SHP77 treated with DMSO at 0.1 percent for 48 hours (cell line): ENCODE results near the gene KIZ.
"Not testable (repeated sequence)": the region's sequence is repeated elsewhere in the genome, so short reads cannot be mapped to it uniquely, and the experiment has no call there.

Source experiments
- DNase-seq: peaks from one replicate; lab custom pipeline; 2025; lab: John Stamatoyannopoulos, UW

KIZ gene

DNA sequence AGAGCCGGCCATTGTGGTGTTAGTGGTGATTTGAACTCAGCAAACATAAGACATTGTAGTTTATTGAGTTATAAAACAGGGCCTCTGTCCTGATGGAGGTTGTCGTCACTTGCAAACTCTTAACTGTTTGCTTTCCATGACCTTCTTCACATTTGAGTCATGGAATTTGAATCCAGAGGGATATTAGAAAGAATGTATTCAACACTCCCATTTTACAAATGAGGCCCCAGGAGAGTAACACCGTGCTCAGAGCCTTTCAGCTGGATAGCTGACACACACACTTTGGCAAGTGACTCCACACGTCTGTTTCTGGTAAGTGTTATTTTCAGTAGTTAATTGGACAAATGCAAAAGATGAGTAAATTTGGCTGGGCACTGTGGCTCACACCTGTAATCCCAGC, 104.8 kb downstream of the KIZ start:
- DNase-seq = no peak

DNA sequence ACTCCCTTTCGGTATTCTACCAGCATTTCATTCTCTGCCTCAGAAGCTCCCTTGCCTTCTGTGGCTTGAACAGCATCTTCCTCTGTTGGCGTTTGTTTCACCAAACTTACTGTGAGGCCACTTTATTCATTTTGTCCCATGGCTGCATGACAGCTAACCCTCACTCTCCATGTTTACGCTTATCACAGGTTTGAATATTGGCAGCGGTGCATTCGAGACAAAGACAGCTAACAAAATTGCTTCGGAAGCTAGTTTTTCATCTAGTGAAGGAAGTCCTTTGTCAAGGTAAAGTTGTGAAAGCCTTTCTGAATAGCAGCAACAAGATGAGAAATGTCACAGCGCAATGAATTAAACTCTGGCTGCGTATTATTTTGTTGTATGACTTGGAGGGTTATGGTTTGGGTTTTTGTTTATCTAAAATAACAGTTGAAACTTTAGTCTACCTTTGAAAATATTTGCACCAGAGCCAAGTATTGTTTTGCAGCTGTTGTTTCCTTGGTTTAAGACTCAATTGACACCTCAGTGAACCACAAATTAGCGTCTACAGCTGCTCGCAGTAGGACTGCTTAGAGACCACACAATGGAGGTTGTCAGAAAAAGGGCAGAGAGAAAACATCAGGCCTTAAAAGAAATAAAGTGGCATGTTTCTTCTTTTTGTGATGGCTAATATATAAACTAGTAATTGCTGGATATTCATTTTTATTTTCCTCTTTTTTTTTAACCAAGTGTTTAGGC, 106.8 kb downstream of the KIZ start:
- DNase-seq = no peak

DNA sequence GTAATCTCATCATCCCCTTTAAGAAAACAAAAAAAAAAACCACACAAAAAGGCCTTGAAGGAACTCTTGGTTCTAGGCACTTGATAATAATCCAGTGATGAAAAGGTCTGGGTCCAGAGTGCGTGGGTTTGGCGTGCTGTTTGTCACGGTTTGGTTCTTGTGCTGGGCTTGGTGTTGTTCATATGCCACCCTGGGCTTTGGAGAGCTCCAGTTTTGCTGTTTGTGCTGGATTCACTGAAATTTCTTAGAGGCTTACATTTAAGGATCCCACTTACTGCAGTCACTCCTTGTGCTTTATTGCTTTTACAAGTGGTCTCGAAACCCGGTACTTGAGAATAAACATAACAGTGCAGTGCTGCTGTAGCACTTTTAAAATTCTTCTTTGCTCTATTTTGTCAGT, 108.4 kb downstream of the KIZ start:
- no peak for DNase-seq

DNA sequence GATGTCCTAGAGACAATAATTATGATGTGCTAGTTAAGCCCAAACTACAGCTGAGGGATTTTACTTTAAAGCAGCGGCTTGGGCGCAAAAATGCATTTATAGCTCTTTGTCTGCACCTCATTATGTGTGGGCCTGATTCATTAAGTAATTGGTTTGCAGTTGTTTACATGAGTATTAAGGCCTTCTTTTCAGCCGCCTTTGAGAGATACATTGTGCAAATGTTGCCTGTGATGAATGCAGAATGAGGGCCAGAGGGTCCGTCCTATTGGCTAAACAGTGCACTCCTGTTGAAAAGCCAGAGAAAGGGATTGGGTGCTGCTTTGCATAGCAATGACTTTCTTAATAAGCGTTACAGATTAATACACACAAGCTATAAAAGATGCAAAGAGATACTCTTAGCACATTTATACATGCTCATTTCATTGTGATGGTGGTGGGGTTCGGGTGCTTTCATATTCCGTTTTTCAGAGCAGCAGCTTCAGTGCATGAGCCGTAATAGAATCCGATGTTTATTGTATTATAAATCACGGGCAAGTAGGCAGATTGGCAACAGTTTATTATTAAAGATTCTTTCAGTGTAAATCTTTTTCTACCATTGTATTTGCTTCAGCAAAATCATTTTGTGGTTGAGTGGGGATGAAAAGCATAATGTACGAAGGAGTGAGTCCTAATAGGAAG, 109.1 kb downstream of the KIZ start:
- DNase-seq = no peak

DNA sequence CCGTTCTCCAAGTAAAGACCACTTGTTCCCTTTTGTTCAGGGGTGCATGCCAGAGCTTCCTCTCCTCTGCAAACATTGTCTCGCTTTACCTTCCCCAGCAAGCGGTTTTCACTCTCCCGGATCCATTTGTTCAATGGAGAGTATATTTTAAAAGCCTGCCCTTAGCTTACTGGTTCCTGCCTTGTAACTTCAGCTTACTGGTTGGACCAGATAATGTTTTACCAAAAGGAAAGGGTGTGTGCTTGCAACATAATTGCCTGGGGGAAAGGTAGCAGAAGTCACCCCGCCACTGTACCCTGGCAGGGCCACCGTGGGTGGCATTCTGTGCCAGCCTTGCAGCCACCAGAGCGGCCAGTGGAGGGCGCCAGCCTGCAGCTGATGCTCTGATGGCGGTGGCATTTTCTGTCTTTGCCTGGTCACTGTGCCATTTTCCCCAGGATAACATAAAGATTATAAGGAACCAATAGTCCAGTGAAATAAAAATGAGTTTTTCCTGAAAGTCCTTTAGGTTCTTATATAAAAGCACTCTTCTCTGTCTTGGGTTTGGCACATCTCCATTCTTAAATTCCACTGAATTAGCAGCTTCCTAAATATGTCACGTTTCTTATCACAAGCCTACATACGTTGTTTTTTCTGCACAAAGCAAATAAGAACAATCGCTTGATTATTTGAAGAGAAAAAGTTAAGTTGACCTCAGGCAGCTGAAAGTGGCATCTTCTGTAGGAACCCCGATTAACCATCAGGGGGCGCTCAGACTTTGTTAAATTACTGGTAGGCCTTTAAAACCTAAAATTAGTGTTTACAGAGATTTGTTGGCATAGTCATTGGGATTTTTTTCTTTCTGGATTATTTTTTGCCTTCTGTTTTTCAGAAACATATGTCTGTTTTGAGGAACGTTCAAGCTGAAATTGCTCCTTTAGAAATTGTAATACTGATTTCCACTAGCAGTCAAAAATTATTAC, 109.9 kb downstream of the KIZ start:
- DNase-seq = peak; percentile 59

DNA sequence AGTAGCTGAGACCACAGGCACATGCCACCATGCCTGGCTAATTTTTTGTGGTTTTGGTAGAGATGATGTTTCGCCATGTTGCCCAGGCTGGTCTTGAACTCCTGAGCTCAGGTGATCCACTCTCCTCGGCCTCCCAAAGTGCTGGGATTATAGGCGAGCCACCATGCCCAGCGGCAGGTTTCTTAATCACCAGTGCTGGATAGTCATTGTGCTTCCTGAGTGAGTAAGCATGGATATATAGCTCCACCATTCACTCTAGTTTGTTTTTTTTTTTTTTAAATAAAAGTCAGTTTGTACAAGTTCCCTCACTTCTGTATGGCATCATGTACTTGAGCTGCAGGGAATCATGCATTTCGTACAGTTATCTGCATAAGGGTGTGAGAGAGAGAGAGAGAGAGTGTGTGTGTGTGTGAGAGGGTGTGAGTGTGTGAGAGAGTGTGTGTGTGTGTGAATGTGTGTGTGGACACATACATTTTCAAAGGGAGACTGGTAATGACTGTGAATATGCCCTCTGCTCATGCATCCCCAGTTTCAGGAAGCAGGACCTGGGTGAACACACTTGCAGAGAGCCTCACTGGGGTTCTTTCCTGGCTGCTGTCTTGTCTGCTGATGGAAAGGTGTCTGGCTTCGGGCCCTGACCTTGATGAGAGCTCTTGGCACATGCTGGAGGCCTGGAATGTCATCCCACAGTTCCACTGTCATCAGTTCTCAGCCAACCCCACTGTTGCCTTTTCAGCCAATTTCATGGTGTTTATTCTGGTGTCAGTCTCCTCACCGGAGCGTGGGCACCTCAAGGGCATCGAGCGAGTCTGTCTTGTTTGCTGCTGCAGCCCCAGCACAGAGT, 112.3 kb downstream of the KIZ start:
- DNase-seq = no peak

DNA sequence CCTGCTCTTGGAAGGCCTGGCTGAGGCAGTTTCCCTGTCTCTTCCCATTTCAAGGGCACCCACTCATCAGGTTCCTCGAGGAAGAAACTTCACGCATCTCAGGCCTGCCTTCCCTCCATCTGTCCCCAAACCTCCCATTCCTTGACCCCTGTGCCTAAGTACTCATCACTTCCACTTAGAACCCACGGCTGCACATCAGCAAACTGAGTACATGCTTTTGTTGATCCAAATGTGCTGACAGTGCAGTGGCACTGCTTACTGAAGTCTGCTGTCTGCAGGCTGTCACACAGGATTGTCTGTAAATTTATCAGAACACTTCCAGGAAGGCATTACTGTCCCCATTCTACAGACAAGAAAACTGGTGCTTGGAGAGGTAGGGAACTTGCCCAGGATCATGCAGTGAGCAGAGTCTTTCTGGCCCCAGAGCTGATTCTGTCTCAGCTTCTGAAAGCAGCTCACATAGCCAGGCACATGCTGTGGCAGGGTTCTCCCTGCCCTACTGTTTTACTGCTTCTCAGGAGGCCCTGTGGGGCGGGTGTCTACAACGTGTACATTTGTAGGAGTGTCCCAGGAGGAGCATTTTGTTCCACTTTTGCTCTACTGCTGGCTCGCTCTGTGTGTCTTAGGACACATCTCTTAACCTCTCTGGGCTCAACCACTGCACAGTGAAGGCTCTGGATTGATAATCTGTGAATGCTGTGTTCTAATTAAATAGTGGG, 113.1 kb downstream of the KIZ start:
- DNase-seq = no peak

DNA sequence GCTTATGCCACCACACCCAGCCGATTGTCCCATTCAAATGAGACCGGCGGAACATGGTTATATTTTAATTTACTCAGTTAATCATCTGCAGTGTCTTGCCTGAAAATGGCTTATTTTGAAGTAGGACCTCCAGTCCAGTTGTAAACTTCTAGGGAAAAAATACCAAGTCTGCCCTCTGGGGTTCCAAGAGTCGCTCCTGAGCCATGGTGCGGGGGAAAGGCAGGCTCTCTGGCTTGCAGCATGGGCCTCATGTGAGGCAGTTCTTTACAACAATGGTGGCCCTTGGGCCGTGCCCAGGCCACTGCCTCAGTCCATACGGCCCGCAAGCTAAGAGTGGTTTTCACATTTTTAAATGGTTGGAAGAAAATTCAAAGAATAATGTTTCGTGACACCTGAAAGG, 114.5 kb downstream of the KIZ start:
- no peak for DNase-seq

DNA sequence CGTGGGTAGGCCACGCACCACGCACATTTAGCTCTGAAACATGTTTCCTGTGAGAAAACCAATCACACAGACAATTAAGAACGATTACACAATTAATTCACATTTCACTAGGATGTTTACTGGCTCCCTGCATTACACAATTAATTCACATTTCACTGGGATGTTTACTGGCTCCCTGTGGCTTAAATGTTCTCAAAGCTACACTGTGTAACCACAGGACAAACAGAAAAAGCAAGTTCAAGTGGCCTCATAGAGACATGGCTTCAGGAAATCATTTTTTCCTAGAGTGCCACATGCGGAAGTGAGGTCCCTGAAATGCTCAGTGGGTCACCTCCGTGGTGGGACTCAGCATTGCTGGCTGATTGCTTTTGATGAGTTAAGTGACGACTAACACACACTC, 115.5 kb downstream of the KIZ start:
- no peak for DNase-seq

DNA sequence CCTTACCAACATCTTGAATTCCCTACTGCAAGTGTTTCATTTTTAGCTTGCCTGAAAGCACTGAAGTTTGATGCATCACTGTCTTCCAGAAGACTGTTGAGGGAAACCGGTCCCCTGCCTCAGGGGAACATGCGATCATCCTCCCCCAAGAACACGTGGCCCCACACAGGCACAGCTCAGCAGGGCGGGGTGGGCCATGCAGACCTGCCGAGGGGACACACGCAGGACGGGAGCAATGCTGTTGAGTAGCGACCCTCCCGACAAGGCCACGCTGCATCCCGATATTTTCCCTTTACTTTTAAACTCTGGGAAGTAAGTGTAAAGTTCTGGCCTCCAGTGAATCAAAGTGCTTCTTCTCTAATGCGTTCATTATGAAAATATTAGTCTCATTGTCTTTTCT, 117.9 kb downstream of the KIZ start:
- DNase-seq = no peak

DNA sequence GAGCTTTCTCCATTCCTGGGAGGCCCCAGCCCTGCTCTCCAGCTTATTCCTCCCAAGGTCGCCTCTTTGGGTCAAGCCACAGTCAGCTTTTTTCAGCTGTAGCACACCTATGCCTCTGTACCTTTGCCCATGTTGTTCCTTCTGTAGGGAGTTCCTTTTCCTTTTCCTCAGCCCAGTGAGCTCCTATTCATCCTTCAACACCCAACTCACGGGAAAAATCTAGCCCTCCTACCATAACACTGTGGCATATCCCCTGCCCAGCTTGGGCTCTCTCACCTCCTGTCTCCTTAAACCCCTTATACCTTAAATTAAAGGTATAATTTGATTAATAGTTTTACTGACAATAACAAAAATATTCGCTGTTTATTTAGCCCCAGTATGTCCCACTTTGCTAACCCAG, 118.9 kb downstream of the KIZ start:
- DNase-seq = no peak

DNA sequence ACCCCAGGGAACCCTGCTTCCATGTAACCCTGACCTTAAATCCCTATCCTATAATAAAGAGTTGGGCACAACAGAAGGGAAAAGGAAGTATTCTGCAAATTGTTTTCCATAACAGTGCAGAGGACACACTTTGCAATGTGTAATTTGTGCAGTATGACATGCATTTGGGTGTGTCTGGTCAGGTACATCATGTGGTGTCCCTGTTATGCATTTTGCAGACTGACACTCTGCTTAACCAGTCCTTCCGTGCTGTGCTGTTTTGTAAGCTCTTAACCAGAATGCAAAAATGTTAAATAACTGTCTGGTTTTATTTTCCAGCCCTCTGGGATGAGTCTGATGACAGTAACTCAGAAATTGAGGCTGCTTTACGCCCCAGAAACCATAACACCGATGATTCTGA, 120.3 kb downstream of the KIZ start:
- no peak for DNase-seq

DNA sequence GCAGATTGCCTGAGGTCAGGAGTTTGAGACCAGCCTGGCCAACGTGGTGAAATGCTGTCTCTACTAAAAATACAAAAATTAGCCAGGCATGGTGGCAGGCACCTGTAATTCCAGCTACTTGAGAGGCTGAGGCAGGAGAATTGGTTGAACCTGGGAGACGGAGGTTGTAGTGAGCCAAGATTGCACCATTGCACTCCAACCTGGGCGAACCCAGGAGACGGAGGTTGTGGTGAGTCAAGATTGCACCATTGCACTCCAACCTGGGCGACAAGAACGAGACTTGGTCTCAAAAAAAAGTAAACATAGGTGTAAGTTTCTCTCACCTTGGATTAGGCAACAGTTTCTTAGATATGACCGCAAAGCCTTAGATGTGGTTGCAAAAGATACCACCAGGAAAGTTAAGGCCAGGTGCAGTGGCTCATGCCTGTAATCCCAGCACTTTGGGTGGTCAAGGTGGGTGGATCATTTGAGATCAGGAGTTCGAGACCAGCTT, 121.8 kb downstream of the KIZ start:
- not testable (repeated sequence) for DNase-seq

DNA sequence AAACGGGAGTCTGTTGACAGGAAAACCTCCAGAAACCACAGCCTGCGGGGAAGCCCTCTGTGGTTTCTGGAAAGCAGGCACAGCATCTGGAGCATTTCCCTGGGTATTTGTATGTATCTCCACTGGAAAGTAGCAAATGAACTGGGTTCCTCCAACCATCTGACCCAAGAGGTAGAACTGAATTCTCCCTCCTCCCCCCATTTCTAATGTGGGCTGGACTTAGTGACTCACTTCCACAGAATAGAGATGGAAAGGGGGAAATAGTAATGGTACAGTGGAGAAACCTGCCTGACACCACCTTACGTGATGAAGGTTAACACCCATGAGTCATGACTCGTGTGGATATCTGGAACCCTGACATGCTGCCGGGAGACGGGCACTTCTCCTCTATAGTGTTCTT, 125.4 kb downstream of the KIZ start:
- no peak for DNase-seq

DNA sequence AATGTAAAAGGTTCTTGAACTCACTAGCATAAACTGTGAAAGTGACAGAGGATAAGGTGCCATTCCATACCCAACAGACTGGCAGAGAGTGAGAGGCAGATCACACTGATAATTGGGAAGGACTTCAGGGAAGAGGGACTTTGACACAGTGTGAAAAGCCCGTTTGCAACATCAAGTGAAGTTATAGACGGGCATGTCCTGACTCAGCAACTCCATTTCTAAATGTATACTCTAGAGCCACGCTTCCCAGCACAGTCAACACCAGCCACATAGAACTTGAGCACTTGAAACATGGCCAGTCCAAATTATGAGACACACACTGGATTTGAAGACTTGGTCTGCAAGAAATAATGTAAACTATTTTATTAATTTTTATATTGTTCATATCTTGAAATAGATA, 131.3 kb downstream of the KIZ start:
- DNase-seq = no peak

DNA sequence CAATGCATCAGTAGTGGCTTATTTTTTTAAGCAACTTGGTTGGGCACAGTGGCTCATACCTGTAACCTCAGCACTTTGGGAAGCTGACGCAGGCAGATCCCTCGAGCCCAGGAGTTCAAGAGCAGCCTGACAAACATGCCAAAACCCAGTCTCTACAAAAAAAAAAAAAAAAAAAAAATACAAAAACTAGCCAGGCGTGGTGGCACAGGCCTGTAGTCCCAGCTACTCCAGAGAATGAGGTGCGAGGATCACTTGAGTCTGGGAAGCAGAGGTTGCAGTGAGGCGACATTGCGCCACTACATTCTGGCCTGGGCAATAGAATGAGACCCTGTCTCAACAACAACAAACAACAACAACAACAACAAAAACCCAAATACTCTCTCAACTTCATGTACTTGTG, 132.5 kb downstream of the KIZ start:
- DNase-seq = no peak

DNA sequence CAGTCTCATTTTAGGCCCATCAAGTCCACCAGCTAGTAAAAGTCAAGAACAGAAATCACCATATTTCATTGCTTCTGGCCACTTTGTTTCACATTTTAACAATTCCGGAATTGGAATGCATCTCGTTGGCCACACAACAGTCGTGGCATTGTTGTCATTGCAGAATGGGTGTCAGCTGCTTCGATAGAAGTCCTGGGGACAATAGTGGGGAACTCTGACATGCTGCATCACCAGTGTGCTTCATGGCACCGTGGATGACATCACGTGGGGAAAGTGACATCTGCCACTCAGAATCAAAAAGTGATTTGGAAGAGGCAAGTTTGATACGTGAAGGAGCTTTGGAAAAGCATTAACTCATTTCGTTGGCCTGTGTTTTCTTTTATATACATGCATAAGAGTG, 133.5 kb downstream of the KIZ start:
- DNase-seq = no peak

DNA sequence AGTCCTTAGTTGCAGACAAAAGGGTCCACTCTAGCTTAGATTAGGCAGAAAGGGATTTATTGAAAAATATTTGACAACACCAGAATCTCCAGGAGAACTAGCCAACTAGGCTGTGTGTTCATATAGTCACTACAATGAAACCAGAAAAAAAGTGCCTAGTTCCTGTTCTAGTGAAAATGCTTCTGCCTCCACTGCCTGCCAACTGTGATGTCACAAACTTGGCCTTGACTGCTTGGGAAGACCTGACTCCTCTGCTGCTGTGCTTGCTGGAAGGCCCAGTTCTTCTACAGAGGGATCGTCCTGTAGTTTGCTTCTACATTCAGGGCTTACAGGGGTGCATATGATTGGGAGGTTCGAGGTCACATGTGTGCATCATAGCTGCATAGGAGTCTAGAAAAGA, 136.9 kb downstream of the KIZ start:
- DNase-seq = no peak

DNA sequence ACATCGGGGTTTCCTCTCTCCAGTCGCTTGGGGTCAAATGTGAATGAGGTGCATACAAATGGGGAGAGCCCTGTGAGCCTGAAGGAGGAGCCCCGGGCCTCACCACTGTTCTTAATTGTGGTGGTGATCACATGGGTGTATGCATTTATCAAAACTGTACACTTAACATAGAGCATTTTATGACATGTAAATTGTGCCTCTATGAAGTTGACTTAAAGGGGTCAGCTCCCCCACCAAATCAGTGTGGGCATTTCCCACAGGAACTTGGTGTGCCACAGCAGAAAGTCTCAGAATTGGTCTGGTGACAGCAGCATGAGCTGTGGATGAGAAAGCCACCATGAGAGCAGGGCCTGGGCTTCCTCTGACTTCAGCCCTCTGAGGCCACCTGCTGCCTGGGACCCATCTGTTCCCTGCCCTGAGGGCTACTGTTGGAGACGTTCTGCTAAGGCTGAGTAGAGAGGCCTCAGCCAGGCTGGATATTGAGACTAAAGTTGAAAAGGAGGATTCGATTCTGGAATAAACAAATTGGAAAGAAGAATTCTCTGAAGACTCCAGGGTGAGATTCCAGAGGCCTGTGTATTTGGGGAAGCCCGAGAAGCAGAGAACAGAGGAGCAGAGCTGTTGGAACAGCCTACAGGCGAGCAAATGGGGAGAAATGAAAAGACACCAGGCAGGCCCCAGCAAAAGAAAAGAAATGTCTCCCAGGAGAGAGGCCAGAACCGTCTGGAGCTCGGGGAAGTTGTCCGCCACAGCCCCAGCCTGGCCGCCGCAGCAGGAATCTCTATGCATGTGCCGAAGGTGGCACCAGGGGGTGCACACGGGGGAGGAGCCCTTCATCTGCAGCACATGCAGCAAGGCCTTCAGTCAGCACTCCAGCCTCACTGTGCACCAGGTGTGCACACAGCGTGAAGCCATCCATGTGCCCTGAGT, 139.6 kb downstream of the KIZ start:
- no peak for DNase-seq

DNA sequence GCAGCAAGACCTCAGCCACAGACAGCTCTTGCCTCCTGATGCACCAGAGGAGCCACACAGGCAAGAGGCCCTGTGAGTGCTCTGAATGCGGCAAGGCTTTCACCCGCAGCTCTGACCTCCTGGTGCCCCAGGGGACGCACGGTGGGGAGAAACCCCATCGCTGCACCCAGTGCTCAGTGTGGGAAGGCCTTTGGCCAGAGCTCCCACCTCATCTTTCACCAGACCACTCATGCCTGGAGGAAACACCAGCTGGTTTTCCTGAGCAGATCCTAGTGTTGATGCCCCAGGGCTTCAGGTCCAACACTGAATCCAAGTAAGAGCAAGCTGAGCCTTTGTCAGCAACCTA, 140.3 kb downstream of the KIZ start:
- no peak for DNase-seq
